ENCODE data around the gene TCF4.

The TCF4 gene

DNA sequence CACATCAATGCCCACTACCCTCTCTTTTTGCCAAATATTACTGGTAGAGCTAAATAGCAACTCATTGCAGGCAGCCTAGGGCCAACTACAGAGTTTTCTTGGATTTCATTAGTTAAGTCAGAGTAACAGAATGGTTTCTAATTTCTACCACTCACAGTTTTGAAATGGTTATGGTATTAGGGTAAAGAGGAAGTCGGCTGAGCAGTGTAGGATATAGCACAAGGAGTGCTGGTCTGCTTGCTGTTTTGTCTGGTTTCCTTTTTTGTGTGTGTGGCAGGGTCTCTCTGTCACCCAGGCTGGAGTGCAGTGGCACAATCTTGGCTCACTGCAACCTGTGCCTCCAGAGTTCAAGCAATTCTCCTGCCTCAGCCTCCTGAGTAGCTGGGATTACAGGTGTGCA, 339.5 kb downstream of the TCF4 start:
- DNase-seq = peak; percentile 17

- DNase-seq = no peak
Measured at GRCh38 chr18:55247032-55247431, 341.0 kb downstream of the TCF4 start.

- peak; percentile 37 for DNase-seq
Measured at GRCh38 chr18:55246278-55246677, 341.7 kb downstream of the TCF4 start.

DNA sequence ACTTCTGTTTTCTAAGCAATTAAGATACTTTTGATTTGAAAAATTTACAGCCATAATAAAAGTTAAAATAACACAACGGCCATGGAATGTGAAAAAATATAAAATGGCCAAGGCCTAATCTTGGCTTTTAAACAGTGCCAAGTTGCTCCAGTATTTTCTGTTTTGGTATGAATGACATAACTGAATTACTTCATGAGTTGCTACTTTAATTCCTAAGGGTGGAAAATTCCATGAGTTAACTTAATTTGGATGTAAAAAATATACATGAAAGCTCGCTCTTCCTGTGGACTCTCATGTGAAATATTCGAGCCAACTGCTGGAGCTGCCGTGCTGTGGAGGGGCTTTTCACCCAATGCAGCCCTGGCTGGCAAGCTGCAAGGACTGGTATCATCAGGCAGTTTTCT, 342.8 kb downstream of the TCF4 start:
- DNase-seq = no peak

GRCh38 chr18:55244546-55244945, 343.4 kb downstream of the TCF4 start:
- no peak for DNase-seq

- DNase-seq = no peak
Measured at GRCh38 chr18:55243857-55244256, 344.1 kb downstream of the TCF4 start.

DNA sequence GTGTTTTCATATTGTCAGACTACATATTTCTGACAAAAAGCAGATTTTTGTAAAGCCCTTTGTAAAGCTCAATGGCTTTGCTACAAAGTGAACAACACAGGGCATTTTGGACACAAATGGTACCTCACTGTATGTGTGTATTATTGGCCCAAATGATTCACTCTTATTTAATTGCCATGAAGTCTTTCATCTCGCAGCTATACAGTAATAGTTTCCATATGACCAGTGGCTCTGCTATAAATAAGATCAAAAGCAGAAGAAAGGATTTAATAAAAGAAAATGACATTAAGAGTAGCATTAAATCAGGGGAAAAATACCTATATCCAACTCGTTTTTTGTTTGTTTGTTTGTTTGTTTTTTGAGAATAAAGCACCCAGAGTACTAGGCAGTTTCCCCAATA, 344.7 kb downstream of the TCF4 start:
- DNase-seq = no peak

GRCh38 chr18:55240978-55241377, 347.0 kb downstream of the TCF4 start:
- DNase-seq = peak; percentile 6

- no peak for DNase-seq
Measured at GRCh38 chr18:55239740-55240139, 348.3 kb downstream of the TCF4 start.

DNA sequence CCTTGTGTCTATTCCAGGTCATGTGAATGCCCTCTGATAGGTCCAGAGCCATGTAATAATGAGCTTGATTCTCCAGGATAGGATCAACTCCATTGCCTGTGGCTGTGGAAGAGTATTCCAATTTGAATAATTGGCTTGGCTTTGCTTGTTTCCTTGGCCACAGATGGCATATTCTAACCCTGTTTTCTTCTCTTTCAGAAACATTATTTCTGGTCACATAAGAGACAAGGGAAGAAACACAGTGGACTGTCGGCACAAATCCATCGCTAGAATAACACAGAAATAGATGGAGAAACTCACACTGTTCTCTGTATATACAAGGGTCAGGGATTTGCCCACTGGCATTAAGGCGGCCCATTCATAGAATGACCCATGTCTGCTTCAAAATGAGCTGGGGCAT, 350.3 kb downstream of the TCF4 start:
- DNase-seq = no peak

DNA sequence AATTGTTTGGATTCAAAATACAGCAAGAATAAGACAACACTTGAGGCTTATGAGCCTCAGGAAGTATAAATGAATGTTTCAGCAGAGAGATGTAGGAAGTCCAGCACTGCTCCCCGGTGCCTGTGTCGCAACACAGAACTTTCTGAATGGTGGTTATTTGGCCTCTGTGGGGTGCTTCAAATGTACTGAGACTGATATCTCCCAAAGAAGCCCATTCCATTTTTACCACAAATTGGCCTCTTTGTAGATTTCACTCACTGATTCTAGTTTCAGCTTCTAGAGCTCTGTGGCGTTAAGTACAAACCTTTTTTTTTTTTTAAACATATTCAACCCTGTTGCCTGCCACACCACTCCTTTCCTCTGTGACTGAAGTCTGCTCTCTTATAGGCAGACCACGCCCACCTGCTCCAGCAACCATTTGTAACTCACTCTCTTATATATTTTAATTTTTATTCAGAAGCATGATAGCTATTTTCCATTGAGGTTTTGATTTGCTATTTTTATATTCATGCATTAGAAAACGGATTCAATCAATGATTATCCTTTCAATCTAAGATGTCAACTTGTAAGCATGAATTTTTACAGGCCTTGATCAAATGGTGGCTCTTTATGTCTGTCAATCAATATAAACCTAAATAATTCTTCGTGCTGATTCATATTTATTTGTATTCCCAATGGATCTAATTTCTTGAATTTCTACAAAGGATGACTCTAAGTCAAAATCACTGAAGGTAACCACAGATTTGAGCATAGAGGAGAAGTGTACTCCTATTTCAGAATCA, 351.7 kb downstream of the TCF4 start:
- DNase-seq = peak; percentile 28

GRCh38 chr18:55235094-55235461, 352.9 kb downstream of the TCF4 start:
- no peak for DNase-seq

- peak; percentile 81 for DNase-seq
Measured at GRCh38 chr18:55234366-55235093, 353.5 kb downstream of the TCF4 start.

DNA sequence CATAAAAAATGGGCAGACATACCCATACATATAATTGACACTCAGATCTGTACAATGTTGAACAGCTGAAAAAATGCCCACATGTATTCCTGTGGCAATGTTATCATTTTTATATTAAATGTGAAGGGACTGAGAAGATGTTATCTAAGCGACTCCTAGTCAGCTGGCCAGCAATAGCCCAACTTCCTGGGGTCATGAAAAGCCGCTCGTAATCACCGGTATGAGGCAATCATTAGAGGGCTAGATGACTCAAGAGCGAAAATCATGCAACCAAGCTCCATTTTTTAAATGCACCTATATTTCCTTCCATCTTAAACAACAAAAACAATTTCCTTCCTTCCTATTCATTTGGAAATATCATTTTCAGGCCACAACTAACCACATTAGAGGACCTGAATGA, 354.1 kb downstream of the TCF4 start:
- no peak for DNase-seq

DNA sequence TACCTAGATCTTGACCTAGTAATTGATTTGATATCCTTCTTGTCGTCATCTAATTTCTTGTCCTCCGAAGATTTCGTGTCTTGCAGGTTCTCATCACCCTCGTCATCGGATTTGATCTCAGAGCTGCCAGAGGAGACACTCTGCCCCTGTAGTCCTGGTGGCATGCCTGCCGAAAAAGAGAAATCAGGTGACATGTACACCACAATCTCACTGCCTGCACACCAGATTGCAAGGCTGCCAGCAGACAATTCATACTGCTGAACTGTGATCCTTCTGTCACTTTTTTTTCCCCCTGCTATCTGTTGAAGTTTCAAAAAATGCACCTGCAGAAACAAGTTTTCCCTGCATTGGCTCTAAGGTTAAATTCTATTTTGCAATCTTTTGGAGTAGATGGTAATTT, 355.5 kb downstream of the TCF4 start:
- DNase-seq = no peak

DNA sequence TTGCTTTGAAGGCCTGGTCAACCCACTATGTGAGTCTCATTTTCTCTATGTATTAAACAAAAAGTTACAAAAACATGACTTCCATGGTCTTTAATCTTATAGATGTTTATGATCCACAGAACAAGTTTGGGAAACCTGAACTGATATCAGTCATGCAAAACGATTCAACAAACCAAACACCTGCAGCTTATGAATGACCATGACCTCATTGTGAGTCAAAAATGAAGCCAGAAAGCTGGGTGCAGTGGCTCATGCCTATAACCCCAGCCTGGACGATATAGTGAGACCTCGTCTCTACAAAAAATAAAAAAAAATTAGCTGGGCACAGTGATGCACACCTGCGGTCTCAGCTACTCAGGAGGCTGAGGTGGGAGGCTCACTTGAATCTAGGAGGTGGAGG, 358.3 kb downstream of the TCF4 start:
- no peak for DNase-seq

DNA sequence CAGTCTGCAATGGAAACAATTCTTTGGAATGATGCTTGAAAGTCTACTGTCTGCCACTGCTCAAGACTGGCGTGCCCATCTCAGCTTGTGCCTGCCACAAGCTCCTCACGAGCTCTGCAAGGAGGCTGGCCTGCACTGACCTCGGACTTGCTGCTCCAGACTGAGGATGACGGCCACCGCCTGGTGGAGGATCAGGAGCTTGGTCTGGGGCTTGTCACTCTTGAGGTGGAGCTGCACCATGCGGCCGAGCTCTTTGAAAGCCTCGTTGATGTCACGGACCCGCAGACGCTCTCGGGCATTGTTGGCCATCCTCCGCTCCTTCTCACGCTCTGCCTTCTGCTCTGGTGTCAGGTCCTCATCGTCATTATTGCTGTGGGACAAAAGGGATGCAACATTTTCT, 359.3 kb downstream of the TCF4 start:
- no peak for DNase-seq

DNA sequence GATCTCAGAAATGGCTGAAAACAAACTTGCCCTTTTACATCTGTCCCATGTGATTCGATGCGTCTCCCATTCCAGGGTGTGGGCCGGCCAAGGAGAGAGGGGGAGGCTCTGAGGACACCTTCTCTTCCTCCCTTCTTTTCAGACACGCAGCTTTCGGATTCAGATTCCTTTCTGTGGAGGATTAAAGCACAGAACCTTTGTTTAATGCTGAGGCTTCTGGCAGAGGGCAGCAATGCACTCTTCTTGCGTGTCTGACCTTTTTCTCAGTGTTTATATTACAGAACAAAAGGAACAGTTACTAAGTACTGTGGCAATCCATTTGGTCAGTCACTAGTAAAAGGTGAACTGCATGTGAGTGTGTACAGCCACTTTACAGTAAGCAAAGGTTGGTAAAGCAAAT, 359.8 kb downstream of the TCF4 start:
- no peak for DNase-seq

DNA sequence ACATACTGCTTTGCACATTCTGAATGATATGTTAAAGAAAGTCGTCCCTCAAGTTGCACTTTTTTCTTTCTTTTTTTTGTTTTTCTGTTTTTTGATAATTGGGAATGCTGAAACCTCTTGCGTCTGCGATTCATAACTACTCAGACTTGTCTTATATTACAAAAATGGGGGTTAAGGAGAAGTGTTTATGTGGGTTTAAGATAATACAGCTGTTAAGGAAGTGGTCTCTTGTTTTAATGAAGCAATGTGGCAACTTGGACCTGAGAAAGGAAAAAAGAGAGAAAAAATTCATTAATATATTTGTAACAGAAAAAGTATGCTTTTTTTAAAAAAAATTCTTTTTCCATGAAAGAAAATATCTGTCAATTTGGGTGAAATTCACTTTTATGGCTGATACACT, 360.2 kb downstream of the TCF4 start:
- no peak for DNase-seq

DNA sequence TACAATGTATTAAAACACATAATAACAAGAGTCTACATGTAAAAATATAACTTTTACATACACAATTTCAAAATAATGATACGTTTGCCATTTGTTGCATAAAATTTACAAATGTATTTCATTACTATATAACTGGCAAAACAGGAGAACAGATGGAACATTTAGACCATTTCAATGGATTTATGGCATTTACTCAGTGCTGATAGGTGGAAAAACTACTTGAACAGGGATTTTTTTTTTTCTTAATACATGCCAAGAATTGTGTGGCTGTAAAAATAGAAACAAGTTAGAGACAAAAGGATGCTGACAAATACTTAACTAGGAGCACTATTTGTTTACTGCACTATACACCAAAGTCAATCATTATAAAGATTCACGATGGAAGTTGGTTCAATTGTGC, 361.9 kb downstream of the TCF4 start:
- no peak for DNase-seq

DNA sequence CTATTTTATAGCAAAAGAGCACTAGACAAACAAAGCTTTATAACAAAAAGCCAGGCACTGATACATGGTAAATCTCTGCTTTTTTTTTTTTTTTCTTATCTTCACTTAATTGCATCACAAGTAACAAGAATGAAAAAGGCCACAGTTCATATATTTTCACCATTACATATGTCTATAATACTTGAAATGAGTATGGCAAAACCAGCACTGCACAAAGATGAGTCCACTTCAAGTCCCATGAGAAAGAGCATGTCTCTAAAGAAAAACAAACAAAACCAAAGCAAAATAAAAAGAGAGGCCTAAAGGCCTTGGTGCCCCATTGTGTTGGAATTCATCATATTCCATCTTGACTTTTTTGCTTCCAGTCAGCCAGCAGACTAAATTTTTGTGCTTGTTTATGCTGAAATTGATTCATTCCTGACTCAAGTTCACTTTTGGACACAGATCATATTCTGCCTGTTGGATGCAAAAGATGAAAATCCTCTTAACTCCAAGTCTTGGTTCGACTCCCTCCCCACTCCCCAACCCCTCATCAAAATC, 363.8 kb downstream of the TCF4 start:
- DNase-seq = no peak

DNA sequence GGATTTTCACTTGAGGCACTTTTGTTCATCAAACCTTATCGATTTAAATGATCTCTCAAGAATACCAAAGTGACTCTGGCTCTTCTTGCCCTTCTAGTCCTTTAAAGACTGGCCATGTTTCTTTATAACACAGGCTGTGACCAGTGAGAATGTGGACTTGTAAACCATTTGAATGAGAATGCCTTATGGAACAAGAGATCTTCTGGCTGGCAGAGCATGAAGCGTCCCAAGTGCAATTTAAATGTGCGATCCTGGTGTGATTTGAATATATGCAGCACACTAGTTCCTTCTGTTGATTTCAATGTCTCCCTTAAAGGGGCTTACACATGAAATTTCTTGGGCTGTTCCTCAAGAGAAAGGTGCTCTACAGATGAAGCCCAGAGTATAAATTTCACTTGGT, 366.4 kb downstream of the TCF4 start:
- DNase-seq = no peak

DNA sequence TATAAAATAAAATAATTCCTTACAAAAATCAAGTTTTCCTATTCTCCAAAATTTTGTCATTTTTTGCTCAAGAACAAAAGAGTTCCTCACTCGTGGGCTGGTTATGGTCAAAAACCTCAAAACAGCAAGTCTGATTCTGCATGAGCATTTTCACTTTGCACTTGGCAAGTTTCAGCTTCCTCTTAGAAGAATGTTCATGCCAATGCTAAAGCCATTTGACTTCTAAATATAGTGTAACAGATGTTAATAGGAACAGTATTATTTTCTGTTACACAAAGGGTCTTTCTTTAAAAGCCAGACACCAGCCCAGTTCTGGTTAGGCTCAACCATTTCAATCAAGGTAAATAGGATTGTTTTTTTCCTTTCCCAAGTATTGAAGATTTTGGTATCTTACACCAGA, 367.5 kb downstream of the TCF4 start:
- no peak for DNase-seq

DNA sequence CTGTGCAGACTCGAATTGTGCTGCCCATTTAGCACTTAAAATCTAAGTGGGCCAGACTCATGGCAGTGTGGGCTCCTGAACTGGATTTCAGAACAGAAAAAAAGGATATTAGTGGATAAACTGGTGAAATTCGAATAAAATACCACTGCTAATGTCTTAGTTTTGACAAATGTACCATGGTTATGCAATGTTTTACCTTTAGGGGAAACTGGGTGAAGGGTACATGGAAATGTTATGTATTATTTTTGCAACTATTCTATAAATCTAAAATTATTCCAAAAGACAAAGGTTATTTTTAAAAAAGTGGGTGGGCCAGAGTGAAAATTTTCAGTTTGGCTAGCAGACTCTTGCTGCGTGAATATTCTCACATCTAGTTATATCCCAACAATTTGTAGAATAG, 368.2 kb downstream of the TCF4 start:
- DNase-seq = no peak

DNA sequence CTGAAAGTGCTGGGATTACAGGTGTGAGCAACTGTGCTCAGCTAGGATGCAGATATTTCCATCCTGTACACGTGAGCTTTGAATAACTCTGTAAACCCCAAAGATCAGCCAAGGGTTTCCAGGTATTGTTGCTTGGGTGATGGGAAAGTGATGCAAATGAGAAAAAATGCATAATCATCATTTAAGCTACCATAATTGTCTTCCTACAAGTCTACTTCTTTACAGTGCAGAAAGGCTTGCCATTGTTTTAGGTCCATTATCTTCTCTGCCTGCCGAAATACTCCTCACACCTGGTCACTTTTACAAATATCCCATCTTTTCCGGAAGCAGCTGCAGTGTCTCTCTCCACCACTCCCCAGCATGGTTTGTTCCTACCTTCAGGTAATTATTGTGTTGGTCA, 368.9 kb downstream of the TCF4 start:
- DNase-seq = no peak

All from activated CD4-positive, alpha-beta T cell treated with anti-CD3 and anti-CD28 coated beads, Interleukin-2, Interleukin-6, amounts not matched to agents 100 ng/mL and 50 ng/mL, durations not matched to agents 16 hours and 8 hours (primary cell).